D341Med (cell line): ENCODE measurements around the gene TCF4.

ENCODE experiments used
- DNase-seq: peaks from one replicate; pipeline ENCODE4 v3.0.0; 2012; ENCODE audit warnings: low spot score

Gene TCF4

DNA sequence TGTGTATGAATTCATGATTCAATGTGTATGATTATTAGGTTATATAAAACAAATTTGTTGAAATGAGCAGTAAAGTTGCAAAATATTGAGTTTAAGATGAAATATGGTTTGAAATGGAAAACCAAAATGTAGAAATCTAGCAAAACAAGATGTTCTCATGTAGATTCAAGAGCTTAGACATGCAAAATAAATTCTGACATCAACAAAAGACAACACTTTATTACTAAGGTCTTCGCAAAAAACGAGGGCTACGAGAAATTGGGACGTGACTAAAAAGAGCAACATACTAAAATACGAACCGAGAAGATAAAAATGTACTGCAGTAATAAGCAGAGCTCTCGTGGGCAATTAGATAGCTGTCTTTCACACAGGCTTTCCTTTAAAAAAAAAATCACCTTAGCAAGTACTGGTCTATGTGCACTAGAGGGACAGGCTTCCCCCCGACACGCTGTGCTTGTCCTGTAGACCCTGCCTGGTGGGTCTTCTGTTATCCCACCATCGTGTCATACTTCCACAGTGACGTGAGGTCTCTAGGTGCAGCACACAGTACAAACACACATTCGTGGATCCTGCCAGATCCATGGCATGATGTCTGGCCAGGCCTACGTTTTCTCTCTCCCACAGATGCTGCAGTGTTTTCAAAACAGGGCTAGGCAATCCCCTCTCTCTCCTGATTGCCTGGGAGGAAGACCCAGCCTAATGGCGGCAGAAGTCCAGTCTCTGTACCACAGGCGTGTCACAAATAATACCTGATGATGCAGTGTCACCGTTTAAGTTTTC, 240.8 kb downstream of the TCF4 start:
- no peak for DNase-seq

DNA sequence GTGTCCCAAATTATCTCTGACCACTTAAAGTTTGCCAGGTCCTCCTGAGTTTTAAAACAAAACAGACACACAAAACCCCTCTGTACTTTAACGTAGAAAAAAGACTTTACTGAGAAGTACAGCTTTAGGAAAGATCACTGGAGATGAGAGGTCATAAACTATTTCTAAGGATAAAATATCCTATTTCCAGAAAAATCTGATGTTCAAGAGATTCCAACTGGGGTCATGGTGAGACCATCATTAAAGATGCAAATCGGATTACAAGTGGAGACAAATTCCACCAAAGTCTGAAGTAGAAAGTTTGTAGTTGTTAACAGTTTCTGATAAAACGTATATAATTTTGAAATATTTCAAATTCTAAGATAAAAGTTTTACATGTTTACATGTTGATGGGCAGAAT, 241.6 kb downstream of the TCF4 start:
- DNase-seq: no peak

DNA sequence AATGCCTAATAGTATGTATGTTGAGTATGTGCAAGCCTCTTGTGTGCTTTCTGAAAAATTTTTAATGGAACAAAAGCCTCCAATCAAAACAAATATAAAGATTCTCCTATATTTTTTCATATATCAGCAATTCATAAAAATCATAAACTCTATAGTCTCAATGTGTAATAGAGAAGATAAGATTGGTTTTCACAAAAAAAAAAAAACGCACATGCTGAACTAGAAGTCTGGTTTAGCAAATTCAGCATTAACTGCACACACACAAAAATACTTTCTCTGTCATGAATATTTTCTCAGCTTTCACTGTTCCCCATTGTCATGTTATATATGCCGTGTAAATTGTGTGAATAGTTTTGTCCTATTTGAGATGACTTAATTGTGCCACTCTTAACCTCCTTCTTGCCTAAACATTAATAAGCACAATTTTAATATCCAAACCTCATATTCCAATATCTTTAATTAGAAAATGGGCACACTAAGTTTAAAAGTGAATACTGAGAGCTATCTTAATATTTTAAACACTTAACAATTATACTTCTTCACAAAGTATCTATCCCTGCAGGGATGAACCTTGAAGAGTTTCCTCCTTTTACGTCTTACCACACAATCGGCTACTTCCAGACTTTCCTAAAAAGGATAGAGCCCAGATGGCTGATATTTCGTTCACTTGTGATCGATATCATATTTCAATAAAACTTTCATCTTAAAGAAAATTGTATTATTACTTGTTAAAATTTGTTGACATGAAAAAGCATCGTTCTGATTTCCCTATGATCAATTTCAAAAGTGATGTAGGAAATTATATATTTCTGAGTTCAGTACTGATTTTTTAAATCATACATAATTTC, 242.7 kb downstream of the TCF4 start:
- no peak for DNase-seq

DNA sequence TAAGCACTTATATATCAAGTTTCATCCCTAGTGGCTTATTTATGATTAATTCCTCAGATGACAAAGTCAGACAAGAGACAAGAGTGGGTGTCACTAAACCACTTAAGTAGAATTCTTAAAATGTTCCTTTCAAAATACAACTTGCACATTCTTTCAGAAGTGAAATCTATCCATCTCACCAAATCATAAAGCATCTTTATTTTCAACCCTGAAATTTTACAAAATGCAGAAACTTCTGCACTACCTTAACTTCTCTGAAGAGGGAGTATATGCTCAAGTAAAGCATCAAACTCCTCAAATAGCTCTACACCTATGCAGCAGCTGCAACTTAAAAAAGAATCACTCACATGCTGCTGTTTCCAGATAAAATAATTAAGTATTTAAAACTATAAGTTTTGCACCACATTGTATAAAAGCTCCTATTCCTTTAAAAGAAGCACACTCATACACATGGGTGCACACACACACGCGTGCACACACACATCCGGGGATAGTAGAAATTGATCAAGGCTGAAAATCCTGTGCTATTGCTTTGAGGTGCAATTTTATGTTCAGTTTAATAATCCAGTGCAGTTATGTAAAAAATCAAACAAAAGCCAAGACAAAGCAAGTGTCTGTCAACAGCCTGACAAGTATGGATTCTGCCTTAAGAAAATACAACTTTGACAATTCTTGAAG, 244.5 kb downstream of the TCF4 start:
- peak; percentile 35 for DNase-seq

DNA sequence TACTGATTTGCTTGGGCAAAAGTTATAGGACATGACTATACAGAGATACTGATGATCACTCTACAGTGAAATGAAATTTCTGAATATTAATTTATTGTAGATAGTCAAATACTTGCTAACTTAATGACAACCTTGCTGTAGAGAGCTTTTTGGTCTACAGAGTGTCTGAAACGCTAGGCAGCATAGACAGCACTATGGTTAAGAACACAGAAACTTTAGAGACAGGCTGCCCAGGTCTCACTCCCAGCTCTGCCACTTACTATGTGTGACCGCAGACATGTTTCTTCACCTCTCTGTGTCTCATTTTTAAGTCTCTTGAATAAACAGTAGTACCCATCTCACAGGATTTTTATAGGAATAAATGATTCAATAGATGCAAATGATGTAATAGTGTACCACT, 247.0 kb downstream of the TCF4 start:
- DNase-seq: no peak

DNA sequence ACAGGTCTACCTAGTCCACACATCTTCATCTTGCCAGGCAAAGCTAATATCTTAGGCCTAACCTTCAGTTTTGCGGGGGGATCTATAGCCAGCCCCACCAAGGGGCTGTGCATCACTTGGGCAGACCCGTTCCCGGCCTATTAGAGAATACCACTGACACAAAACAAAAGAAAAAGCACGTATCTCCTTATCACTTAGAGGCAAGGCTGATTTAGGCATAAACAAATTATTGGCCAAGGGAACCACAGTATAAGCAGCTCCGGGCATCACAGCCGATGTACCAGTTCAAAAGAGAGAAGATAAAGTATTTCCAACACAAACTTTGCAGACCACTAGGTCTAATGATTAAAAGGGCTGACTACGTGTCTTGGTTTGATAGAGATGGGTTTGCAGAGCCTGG, 248.0 kb downstream of the TCF4 start:
- DNase-seq: no peak

DNA sequence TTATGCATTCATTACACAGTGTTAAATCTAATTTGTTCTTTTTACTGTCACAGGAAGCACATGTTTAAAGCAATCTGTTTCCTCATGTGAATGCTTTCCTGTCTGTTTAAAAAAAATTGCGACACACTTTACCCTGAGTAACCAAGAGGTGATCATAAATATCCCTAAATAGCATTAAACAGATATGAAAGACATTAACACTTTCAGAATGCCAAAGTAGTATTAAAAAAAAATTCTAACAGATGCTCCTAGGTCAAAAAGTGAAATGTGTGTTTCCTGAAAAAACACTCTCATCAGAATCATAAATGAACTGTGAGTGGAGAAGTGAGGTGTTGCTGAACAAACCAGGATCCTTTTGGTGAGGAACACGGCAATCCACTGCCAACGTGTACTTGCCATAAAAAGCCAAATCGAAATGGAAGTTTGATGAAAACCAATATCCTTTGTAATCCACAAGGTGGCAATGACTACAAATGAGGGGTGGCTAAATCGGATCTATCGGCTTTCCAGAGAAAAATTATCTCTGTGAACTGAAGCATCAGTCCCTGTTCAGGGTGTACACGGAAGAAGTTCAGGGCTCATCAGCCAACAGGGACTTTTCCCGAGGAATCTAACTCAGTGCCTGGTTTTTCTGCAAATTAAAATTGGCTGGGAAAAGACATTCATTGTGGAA, 248.9 kb downstream of the TCF4 start:
- no peak for DNase-seq

DNA sequence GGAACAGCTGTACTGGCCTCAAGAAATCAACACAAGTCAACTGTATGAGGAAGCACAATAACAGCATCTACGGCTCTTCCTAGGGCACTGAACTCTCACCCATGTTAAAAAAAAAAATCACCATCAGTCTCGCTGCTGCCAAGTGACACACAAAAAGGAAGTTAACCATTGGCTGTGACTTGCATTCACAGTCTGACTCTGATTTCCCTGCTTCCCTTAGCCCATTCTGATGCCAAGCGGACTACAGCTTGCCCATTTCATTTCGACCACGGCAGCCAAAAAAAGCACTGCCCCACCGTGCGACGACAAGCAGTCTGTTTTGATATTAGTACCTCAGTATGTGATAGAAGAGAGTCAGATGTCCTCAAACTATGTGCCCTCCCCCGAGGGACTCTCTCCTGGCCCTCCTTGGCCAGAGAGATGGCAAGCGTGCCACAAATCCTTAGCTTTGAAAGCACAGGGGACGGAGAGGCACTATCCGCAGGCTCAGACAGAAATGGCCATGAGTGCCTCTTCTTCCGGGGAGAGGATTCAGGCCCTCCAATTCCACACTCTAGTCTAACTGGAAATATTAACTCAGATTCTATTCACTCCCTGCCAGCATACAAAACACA, 250.0 kb downstream of the TCF4 start:
- DNase-seq: no peak

DNA sequence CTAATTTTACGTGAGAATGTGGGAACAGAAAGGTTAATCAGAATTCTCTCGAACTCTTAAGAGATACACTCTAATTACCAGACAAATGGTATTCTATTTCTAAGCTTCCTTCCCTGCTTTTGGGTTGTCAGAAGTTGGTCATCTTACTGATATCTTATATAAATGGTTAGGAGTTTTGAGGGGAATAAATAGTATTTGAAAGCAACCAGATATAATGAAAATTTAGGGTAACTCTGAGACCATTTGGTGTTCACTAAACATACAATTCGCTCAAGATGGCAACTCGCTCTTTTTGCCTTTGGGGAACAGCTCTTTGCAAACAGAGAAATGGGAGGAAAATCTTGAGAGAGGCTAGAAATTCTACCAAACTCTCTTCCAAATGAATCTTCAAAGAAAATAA, 250.9 kb downstream of the TCF4 start:
- DNase-seq: no peak

DNA sequence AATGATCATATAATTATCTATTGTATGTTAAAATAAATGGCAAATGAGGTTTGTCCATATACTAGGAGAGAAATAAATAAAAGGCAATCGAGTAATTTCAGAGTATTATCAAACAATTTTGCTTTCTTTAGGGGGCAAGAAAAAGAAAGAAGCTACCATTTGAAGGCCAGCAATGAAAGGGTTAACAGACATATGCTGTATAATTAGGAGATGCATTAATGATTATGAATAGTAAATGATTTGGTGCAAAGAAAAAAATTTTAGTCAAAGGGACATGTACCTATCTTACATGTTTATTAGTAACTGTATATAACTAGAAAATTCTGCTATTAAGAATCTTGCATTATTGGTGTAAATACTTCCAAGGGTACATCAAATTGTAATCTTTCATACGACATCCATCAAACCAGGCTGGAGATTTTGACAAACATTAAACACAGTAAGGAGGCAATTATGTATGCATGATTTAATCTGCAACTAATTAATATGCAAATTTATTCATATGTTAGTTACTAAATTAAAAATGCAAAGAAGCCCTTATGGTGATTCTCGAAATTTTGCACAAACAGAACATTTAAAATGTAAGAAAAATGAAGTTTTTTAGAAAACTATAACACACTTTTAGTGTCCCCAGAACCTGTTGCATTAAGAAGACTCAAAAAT, 251.4 kb downstream of the TCF4 start:
- DNase-seq: no peak

DNA sequence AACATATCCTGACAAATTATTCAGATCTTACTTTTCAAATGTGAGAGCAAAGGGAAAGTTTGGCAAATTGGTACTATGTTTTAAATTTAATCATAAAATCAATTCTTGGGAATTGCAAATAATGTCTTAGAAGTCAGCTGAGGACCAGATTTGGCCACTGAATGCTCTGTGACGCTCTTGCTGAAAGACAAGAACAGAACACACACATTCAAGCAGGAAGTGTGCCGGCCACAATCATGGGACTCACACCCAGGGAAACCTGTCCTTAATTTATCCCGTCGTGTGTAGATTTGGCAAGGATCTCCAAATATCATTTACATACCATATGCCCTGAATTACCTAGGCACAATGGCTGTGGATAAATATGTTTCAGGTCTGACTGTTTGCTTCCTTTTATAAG, 253.1 kb downstream of the TCF4 start:
- no peak for DNase-seq

DNA sequence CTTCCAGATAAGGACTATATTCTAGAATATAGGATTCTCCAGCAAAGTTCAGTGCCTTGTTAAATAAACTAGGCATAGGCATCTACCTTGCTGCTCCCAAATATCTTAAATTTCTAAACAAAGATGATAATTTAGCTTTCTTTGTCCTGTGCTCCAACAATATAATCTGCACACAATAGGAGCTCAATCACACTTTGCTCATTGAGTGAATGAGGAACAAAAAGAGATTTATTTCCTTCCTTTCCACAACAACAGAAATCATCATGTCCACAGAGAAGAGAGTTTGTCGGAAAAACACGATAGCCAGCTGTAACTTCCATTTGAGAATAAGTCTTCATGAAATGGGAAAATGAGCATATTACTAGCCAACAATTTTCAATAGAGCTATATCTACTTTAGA, 256.7 kb downstream of the TCF4 start:
- DNase-seq: no peak

DNA sequence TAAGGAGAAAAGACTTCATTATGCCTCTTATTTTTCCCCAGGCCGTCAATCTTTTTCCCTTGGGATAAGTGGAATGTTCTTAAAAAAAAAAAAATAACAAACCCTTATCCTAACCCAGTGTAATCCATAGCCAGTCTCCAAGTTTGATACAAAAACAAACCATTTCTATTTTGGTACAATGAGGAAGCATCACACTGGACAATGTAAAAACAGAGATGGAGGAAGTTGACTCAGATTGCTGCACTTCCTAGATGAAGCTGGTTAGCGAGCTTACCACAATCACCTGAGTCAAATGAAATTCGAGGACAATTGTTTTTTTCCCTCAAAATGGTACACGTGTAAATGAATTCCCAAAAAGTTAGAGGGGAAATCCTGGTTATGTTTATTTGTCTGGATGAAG, 259.7 kb downstream of the TCF4 start:
- no peak for DNase-seq

DNA sequence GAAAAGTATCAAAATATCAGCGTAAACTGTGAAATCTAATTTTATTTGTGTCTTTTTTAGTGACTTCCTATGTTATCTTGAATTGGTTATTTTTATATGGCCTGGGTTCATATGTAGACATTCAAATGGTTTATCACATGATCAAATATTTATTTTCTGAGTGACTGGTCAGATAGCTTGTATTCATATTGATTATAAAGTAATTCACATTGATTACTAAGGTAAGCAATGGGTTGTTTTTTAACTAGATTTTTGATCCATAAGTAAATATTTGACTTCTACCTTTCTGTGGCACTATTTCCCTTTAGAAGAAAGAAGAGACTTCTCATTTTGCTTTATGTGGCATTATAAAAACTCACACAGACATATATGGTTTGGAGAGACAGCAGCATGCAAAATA, 260.5 kb downstream of the TCF4 start:
- DNase-seq: no peak

DNA sequence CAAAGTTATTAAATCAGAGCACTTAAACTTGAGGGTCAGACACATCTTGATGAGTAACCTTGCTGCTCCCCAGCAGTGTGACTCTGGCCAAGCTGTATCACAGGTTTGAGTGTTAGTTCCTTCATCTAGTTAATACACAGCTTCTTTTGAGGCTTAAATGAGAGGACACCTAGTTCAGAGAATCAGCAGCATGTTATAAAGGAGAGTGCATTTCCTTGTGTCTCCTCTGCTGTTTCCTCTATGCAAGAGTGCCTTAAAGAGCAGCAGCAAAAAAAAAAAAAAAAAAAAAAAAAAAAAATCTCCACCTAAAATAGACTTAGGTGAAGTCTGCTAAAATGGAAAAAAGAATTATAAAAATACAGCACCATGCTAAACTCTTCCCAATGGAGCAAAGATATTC, 261.9 kb downstream of the TCF4 start:
- no peak for DNase-seq

DNA sequence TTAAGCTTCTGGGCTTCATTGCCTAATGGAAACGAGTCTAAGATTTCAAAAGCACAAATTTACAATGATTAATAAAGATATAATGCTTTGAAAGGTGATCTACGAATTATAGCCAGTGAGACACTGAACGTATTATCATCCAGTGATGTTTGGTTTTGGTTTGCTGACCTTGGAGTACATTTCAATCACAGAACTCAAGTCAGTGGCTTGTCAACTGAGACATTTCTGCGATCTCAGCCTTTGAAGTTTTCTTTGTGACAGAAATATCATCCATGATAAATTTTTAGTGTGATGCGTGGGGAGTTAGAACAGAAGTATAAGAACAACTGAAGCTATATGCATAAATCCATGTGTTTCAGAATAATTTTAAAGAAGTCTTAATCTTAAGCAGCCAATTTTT, 263.8 kb downstream of the TCF4 start:
- no peak for DNase-seq

DNA sequence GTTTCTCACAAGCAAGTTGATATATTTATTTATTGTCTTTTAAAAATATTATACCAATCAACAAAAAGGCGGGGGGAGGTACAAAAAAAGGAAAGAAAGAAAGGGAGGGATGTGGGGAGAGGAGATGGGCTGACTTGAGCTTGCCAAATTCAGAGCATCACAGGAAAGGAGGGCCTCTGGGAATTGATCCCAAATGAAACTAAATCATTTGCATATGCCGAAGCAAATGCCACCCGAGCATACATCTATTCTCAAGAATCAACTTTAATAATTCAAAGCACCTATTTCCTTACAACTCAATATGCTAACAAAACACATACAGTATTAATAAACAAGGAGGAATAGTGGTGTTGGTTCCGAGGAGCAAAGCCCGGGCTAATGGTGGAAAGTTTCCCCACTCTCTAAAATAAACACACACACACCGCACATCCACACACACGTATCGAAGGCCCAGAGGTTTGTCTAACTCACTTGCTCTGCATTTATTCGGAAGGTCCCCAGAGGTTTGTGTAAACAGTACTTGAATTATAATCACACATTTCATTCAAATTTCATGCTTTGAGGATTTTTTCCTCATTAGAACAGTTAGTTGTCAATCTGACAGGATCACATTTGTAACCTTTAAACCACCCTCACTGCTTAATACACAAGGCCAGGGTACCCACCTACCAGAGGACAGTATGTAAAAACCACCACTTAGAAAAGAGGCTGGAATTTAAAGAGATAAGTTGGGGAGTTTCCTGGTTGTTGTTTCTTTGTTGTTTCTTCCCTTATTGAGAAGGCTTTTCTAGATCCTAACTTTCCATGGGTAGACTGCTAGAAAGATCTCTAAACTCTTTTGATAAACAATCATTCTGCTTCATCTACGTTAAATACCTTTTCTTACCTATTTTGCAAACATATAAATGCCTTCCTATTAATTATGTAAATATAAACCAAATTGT, 264.7 kb downstream of the TCF4 start:
- DNase-seq: no peak

DNA sequence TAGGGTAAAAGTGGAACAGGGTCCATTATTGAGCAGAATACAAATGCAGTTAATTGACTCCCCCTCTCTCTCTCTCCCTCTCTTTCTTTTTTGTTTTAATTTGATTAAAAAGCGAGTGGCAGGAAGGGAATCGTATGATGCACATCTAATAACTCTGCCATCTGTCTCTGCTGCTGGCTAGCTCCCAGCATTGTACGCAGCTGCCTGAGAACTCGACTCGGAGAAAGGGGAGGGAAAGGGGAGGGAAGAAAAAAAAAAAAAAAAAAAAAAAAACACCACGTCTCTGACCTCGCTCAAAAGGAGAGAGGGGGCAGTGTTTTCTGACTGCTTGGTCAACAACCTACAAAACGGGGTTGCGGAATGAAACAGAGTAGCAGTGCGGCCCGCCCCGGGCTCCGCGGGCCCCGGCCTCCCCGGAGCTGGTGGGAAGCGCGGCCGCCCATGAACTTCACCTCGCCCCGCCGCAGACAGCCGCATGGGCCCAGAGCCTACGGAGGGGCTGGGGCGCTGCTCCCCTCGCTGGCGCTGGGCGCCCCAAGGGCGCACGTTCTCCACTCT, 265.7 kb downstream of the TCF4 start:
- peak; percentile 85 for DNase-seq

DNA sequence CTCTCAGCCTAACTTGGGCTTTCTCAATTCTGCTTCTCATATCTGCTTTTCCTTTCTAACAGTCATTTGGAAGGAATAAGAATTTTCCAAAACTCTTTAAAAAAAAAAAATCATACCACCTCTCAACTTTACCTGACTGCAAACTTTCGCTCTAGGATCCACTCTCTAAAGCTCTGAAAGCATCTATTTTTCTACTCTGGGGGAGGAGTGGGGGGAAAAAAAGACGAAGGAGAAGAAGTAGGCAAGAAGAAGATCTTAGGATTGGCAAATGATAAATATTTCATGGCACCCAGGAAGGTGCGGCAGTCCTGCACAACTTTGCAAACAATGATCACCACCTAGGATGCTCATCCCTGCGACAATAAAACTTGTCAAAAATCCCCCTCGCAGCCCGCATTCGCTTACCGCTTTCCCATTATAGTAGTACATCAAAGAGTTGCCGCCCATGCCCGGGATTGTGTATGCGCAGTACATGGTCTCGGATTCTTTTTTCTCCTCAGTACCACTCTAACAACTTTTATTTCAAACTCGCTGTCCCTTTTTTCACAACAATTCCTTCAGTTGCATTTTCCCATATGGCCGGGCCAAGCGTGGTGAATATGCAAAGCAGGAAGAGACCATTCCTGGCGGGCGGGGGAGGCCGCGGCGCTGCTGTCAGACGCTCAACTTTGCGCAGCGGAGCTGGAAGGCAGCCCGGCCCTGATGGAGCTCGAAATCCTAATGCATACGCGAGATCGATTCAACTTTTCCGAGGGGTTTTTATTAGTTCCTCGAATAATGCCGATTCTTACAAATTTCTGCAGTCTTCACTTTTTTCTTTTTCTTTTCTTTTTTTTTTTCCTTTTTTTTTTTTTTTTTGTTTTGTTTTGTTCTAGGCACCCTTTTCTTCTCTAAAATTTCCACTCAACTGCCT, 266.5 kb downstream of the TCF4 start:
- DNase-seq: peak; percentile 87
